Measurements from ENCODE around the gene THOC2. TPM values are rescaled to one million over a fixed set of nuclear protein-coding genes. Genes with fewer than 3 reads are reported as not detected.
A peak's percentile ranks its signal among the peaks of the same experiment; 100 is the strongest.
"Not testable (repeated sequence)": the region's sequence is repeated elsewhere in the genome, so short reads cannot be mapped to it uniquely, and the experiment has no call there.

The THOC2 gene
- polyA plus RNA-seq (ENCODE audit: low read depth in 6 of 6) = 10 to 100 TPM; 35.5 to 48.6 (median 38.2) TPM

- peak; percentile 88 to 92 for ATAC-seq (ENCODE audit: low read depth in 2 of 2)
- Mint-ChIP-seq H3K9me3 (peaks cover 0 to 6% (median 2%) of the 10 kb centered on the region in 7 donors), H3K36me3 (no peaks in the 10 kb centered on the region), H3K27me3 (no peaks in the 10 kb centered on the region), H3K27ac (peak within 1 kb of the TSS; percentile 85 to 96 (median 92)), H3K4me3 (peak within 1 kb of the TSS; percentile 90 to 98 (median 96)), H3K4me1 (peaks cover 17 to 36% (median 18%) of the 10 kb centered on the region in 3 donors)
- peak; percentile 68 for DNase-seq
These were observed at the start of gene THOC2 for GRCh38 chrX:123732670-123733363. Gene THOC2, minus strand, starts transcription at chrX:123733052. Its CDS starts 30 bp downstream, at chrX:123733022.

DNA sequence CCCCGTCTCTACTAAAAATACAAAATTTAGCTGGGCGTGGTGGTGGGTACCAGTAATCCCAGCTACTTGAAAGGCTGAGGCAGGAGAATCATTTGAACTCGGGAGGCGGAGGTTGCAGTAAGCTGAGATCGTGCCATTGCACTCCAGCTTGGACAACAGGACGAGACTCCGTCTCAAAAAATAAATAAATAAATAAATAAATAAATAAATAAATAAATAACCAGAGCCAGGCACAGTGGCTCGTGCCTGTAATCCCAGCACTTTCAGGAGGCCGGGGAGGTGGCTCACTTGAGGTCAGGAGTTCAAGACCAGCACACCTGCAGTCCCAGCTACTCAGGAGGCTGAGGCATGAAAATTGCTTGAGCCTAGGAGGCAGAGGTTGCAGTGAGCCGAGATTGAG, 48.9 kb upstream of the THOC2 start:
- H3K4me3 Mint-ChIP-seq; H3K27ac Mint-ChIP-seq; ATAC-seq (ENCODE audit: low read depth in 2 of 2); DNase-seq; H3K9me3 Mint-ChIP-seq; H3K27me3 Mint-ChIP-seq; H3K36me3 Mint-ChIP-seq: not testable (repeated sequence)
- peaks cover 0 to 17% (median 5%) of the 10 kb centered on the region in 3 donors for H3K4me1 Mint-ChIP-seq

GRCh38 chrX:123779908-123780396, 47.1 kb upstream of the THOC2 start:
- no peak for DNase-seq
- Mint-ChIP-seq H3K4me1 (peaks cover 0 to 10% (median 1%) of the 10 kb centered on the region in 3 donors), H3K27me3 (no peaks in the 10 kb centered on the region), H3K27ac (no peak overlapping the region), H3K36me3 (no peaks in the 10 kb centered on the region), H3K9me3 (no peaks in the 10 kb centered on the region), H3K4me3 (no peak overlapping the region)
- ATAC-seq (ENCODE audit: low read depth in 2 of 2) = no peak

GRCh38 chrX:123773258-123773988, 40.6 kb upstream of the THOC2 start:
- peaks cover 0 to 3% (median 0%) of the 10 kb centered on the region in 7 donors for H3K9me3 Mint-ChIP-seq
- ATAC-seq (ENCODE audit: low read depth in 2 of 2) = no peak

GRCh38 chrX:123771449-123772064, 38.7 kb upstream of the THOC2 start:
- ATAC-seq (ENCODE audit: low read depth in 2 of 2) (no peak), DNase-seq (no peak)
- Mint-ChIP-seq H3K4me3 (no peak overlapping the region), H3K4me1 (no peaks in the 10 kb centered on the region), H3K27me3 (no peaks in the 10 kb centered on the region), H3K36me3 (no peaks in the 10 kb centered on the region), H3K9me3 (peaks cover 0 to 3% (median 0%) of the 10 kb centered on the region in 7 donors), H3K27ac (peak overlapping the region in 1 of 6 donors; percentile 94)

More at GRCh38 chrX:123773258-123773988, 40.6 kb upstream of the THOC2 start:
- Mint-ChIP-seq H3K36me3 (no peaks in the 10 kb centered on the region), H3K27me3 (no peaks in the 10 kb centered on the region), H3K4me1 (peaks cover 0 to 2% (median 0%) of the 10 kb centered on the region in 3 donors), H3K4me3 (no peak overlapping the region), H3K27ac (no peak overlapping the region)
- no peak for DNase-seq

DNA sequence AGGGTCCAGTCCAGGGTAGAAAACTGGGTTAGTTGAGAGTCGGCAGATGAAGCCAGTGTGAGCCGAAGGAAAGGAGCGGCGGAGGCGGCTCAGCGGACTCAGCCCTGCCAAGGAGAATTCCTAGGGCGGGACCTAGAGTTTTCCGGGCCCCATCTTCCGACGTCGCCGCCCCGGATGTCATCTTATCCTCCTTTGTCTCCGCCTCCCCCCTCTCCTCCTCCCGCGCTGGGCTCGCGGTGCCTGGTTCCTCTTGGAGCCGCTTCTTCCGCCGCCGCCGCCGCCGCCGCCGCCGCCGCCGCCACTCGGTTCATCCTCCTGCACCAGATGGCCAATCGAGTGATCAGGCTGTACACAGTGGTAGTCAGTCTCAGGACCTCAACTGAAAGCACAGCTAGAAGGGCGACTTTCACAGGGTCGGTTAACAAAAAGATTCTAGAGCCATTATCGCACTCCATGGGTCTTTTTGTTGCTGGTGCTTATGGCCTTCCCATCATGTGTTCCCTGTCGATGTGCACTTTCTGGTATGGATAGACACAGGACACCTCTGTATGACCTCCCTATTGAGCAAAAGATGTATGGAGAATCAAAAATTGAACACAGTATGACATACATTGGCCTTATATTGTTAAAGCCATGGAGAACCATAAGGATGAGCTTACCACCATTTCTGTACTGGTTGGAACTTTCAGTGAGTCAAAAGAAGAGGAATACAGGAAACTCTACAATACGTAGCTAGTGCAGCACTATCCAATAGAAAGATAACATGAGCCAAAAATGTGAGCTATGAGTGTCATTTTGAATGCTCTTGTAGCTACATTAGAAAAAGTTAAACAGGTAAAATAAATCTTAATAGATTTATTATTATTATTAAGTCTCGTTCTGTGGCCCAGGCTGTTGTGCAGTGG, 32.4 kb upstream of the THOC2 start:
- DNase-seq (peak; percentile 29), ATAC-seq (ENCODE audit: low read depth in 2 of 2) (peak; percentile 92)
- H3K4me1 Mint-ChIP-seq = peaks cover 5 to 9% (median 6%) of the 10 kb centered on the region in 3 donors
- H3K9me3 Mint-ChIP-seq = peaks cover 0 to 2% (median 0%) of the 10 kb centered on the region in 7 donors
- no peaks in the 10 kb centered on the region for H3K27me3 Mint-ChIP-seq
- H3K36me3 Mint-ChIP-seq = no peaks in the 10 kb centered on the region
- H3K4me3 Mint-ChIP-seq = peak overlapping the region; percentile 72 to 91 (median 88)
- peak overlapping the region in 4 of 6 donors; percentile 11 to 84 (median 68) for H3K27ac Mint-ChIP-seq

GRCh38 chrX:123759849-123760248, 27.0 kb upstream of the THOC2 start:
- H3K4me3 Mint-ChIP-seq; DNase-seq; H3K36me3 Mint-ChIP-seq; H3K4me1 Mint-ChIP-seq; ATAC-seq (ENCODE audit: low read depth in 2 of 2); H3K27me3 Mint-ChIP-seq; H3K27ac Mint-ChIP-seq: not testable (repeated sequence)
- peaks cover 3 to 14% (median 9%) of the 10 kb centered on the region in 7 donors for H3K9me3 Mint-ChIP-seq

- not testable (repeated sequence) for H3K4me1 Mint-ChIP-seq; H3K27ac Mint-ChIP-seq; H3K4me3 Mint-ChIP-seq; DNase-seq; H3K36me3 Mint-ChIP-seq; H3K27me3 Mint-ChIP-seq; ATAC-seq (ENCODE audit: low read depth in 2 of 2)
- peaks cover 3 to 14% (median 9%) of the 10 kb centered on the region in 7 donors for H3K9me3 Mint-ChIP-seq
These were observed 24.9 kb upstream of the THOC2 start for GRCh38 chrX:123757794-123758193.

GRCh38 chrX:123756320-123756719, 23.5 kb upstream of the THOC2 start:
- Mint-ChIP-seq H3K27me3 (peaks cover 0 to 8% (median 0%) of the 10 kb centered on the region in 3 donors), H3K36me3 (no peaks in the 10 kb centered on the region), H3K27ac (no peak overlapping the region), H3K4me1 (no peaks in the 10 kb centered on the region), H3K9me3 (peaks cover 3 to 17% (median 13%) of the 10 kb centered on the region in 7 donors), H3K4me3 (no peak overlapping the region)
- DNase-seq = no peak
- no peak for ATAC-seq (ENCODE audit: low read depth in 2 of 2)

- Mint-ChIP-seq H3K27me3 (peaks cover 0 to 8% (median 0%) of the 10 kb centered on the region in 3 donors), H3K27ac (no peak overlapping the region), H3K36me3 (no peaks in the 10 kb centered on the region), H3K9me3 (peaks cover 3 to 17% (median 13%) of the 10 kb centered on the region in 7 donors), H3K4me1 (no peaks in the 10 kb centered on the region), H3K4me3 (no peak overlapping the region)
- no peak for ATAC-seq (ENCODE audit: low read depth in 2 of 2)
- no peak for DNase-seq
These were observed 22.3 kb upstream of the THOC2 start for GRCh38 chrX:123755107-123755506.

DNA sequence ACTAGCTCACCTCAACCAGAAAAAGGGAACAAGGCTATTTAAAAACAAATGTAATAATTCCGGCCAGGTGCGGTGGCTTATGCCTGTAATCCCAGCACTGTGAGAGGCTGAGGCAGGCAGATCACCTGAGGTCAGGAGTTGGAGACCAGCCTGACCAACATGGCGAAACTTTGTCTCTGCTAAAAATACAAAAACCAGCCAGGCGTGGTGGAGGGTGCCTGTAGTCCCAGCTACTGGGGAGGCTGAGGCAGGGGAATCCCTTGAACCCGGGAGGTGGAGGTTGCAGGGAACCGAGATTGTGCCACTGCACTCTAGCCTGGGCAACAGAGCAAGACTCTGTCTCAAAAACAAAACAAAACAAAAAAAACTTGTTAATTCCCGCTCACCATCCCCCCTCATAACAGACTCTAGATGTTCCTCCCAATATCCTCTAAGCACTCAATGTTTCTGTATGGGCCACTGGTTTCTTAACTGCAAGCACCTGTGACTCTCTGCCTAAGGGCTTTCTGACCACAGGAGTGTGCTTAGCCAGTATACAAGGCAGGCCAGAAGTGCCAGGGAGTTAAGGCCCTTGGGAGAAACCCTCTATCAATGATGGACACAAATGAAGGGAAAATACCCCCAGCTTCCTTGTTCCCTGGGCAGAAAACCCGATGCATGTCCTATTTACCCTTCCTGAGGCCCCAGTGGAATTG, 21.0 kb upstream of the THOC2 start:
- Mint-ChIP-seq H3K4me1 (no peaks in the 10 kb centered on the region), H3K9me3 (peaks cover 3 to 13% (median 8%) of the 10 kb centered on the region in 7 donors), H3K36me3 (no peaks in the 10 kb centered on the region), H3K4me3 (no peak overlapping the region), H3K27me3 (peaks cover 0 to 8% (median 0%) of the 10 kb centered on the region in 3 donors), H3K27ac (peak overlapping the region in 1 of 6 donors; percentile 71)
- no peak for DNase-seq
- no peak for ATAC-seq (ENCODE audit: low read depth in 2 of 2)

DNA sequence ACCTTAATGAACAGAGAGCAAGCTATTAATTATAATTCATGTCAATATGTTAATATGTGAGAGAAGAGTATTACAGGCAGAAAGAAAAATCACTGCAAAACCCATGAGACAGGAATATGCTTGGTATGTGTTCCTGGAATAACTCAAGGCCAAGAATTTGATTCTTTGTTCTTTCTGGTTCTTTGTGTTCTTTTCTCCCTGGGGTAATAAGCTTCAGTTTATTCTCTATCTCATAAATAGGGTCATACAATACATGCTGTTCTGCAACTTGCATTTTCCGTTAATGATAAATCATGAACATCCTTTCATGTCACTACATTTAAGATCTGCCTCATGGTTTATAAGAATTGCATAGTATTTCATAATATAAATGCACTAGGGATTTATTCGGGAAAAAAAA, 16.8 kb upstream of the THOC2 start:
- DNase-seq (no peak), ATAC-seq (ENCODE audit: low read depth in 2 of 2) (no peak)
- Mint-ChIP-seq H3K9me3 (peaks cover 0 to 4% (median 0%) of the 10 kb centered on the region in 7 donors), H3K4me1 (no peaks in the 10 kb centered on the region), H3K27me3 (no peaks in the 10 kb centered on the region), H3K4me3 (no peak overlapping the region), H3K36me3 (no peaks in the 10 kb centered on the region), H3K27ac (no peak overlapping the region)
